Lower leg skin (tissue), 3 donors: ENCODE data around the gene NPAS2.

Experiments
- CTCF ChIP-seq, 3 donors: fragments of 450-650 bp; IDR thresholded peaks; one replicate each; pipeline ENCODE4 v1.5.1; 2016; ENCODE audit warnings: antibody characterized with exemption in 3 of 3, mild to moderate bottlenecking in 3 of 3, moderate library complexity in 2 of 3
- POLR2A ChIP-seq, 2 donors: fragments of 450-650 bp; IDR thresholded peaks; one replicate each; pipeline ENCODE4 v1.6.1; 2016 to 2017; ENCODE audit warnings: antibody characterized with exemption in 2 of 2, mild to moderate bottlenecking in 1 of 2, moderate library complexity in 1 of 2

DNA sequence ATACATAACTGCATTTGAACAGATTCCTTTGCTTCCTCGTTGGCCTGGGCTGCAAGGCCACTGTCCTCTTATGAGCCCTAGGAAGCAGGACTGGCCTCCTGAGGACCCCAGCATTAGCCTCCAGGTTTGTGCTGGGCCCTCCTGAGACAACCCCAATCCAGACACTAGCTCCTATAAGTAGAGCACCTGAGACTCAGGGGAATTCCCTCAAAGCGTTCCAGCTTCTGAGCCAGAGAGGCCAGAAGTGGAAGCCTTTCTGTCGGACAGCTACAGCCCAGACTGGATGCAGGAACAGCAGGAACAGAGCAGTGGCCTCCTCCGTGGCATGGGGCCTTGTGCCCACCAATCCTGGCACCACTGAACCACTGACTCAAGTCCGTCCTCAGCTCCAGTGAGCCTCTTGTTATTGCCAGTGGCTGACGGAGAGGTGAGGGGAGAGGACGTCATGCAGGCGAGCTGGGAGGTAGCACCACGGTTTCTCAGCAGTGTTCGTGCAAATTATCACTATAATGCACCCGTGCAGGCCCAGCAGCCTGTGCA, 67.2 kb downstream of the NPAS2 start:
- TF ChIP-seq CTCF (IDR thresholded peaks at IDR 0.05) (no peak), POLR2A (IDR thresholded peaks at IDR 0.05) (no peak)
